Measurements from ENCODE around the gene B4GALNT4.
"Not testable (repeated sequence)": the region's sequence is repeated elsewhere in the genome, so short reads cannot be mapped to it uniquely, and the experiment has no call there.

Gene B4GALNT4

GRCh38 chr11:369336-370018, at the start of gene B4GALNT4:
Gene B4GALNT4, plus strand, starts transcription at chr11:369499. Its CDS starts 305 bp downstream, at chr11:369804.
- peak; percentile 69 for DNase-seq

- not testable (repeated sequence) for DNase-seq
These were observed 49.4 kb upstream of the B4GALNT4 start for GRCh38 chr11:319888-320273.

- DNase-seq = no peak
These were observed 45.1 kb upstream of the B4GALNT4 start for GRCh38 chr11:324156-324555.

- DNase-seq = not testable (repeated sequence)
These were observed 44.4 kb upstream of the B4GALNT4 start for GRCh38 chr11:324593-325517.

- no peak for DNase-seq
These were observed 43.3 kb upstream of the B4GALNT4 start for GRCh38 chr11:325796-326591.

GRCh38 chr11:326592-326841, 42.8 kb upstream of the B4GALNT4 start:
- no peak for DNase-seq

GRCh38 chr11:326842-327580, 42.3 kb upstream of the B4GALNT4 start:
- no peak for DNase-seq

GRCh38 chr11:327581-327923, 41.7 kb upstream of the B4GALNT4 start:
- no peak for DNase-seq

GRCh38 chr11:328012-328411, 41.3 kb upstream of the B4GALNT4 start:
- no peak for DNase-seq

GRCh38 chr11:328516-329100, 40.7 kb upstream of the B4GALNT4 start:
- DNase-seq = not testable (repeated sequence)

GRCh38 chr11:329886-330253, 39.4 kb upstream of the B4GALNT4 start:
- no peak for DNase-seq

GRCh38 chr11:330307-330693, 39.0 kb upstream of the B4GALNT4 start:
- DNase-seq = no peak

- no peak for DNase-seq
These were observed 38.5 kb upstream of the B4GALNT4 start for GRCh38 chr11:330694-331357.

GRCh38 chr11:331358-332060, 37.8 kb upstream of the B4GALNT4 start:
- no peak for DNase-seq

GRCh38 chr11:332651-333480, 36.4 kb upstream of the B4GALNT4 start:
- no peak for DNase-seq

GRCh38 chr11:333616-334263, 35.6 kb upstream of the B4GALNT4 start:
- not testable (repeated sequence) for DNase-seq

- peak; percentile 45 for DNase-seq
These were observed 34.9 kb upstream of the B4GALNT4 start for GRCh38 chr11:334264-334994.

- DNase-seq = no peak
These were observed 33.3 kb upstream of the B4GALNT4 start for GRCh38 chr11:335779-336658.

All from NCI-H69 (cell line).